Mesenchymal stem cell (in vitro differentiated cells and primary cell): Measurements from ENCODE around the gene PYDC2.

ENCODE experiments used
- DNase-seq: peaks from one replicate; pipeline ENCODE4 v3.0.0-alpha.2; 2013
- H2AFZ ChIP-seq: one replicate; pipeline ENCODE4 v1.6.1; 2013; ENCODE audit warnings: low read depth, mild to moderate bottlenecking, control low read depth, inconsistent platforms, low read length, moderate library complexity
- H2AK5ac ChIP-seq: 2 replicates; pipeline ENCODE4 v1.6.1; 2013; ENCODE audit warnings: low read length, moderate library complexity, mild to moderate bottlenecking, inconsistent platforms; ENCODE audit not compliant: severe bottlenecking
- H2BK120ac ChIP-seq: one replicate; pipeline ENCODE4 v1.6.1; 2013; ENCODE audit warnings: low read depth, mild to moderate bottlenecking, inconsistent platforms, low read length, moderate library complexity
- H2BK12ac ChIP-seq, 2 experiments: one replicate each; pipeline ENCODE4 v1.6.1; 2013; ENCODE audit warnings: inconsistent platforms in 2 of 2, low read length in 2 of 2, mild to moderate bottlenecking in 2 of 2, moderate library complexity in 2 of 2, control low read depth in 1 of 2
- H2BK15ac ChIP-seq: one replicate; pipeline ENCODE4 v1.6.1; 2013; ENCODE audit warnings: mild to moderate bottlenecking, low read depth, inconsistent platforms; ENCODE audit not compliant: poor library complexity, severe bottlenecking
- H2BK5ac ChIP-seq: 2 replicates; pipeline ENCODE4 v1.6.1; 2013; ENCODE audit warnings: low read depth, mild to moderate bottlenecking, low read length, control low read depth, inconsistent platforms; ENCODE audit not compliant: poor library complexity, severe bottlenecking
- H3K14ac ChIP-seq, 2 experiments: one replicate each; pipeline ENCODE4 v1.6.1; 2013; ENCODE audit warnings: inconsistent platforms in 2 of 2, low read length in 2 of 2, control low read depth in 1 of 2, mild to moderate bottlenecking in 1 of 2, moderate library complexity in 1 of 2
- H3K18ac ChIP-seq, 2 experiments: one replicate each; pipeline ENCODE4 v1.6.1; 2013; ENCODE audit warnings: inconsistent platforms in 2 of 2, low read length in 2 of 2, control low read depth in 1 of 2, low read depth in 1 of 2, mild to moderate bottlenecking in 1 of 2
- H3K23ac ChIP-seq, 2 experiments: one replicate each; pipeline ENCODE4 v1.6.1; 2013; ENCODE audit warnings: inconsistent platforms in 2 of 2, low read length in 2 of 2, mild to moderate bottlenecking in 2 of 2, moderate library complexity in 2 of 2, control low read depth in 1 of 2
- H3K27ac ChIP-seq: 2 replicates; pipeline ENCODE4 v1.5.1; 2013; ENCODE audit warnings: mild to moderate bottlenecking, moderate library complexity, low read length, control low read depth, inconsistent platforms; ENCODE audit not compliant: poor library complexity, severe bottlenecking
- H3K27me3 ChIP-seq, 2 experiments: 2 replicates each; pipeline versions ENCODE4 v1.6.1 to v1.7.0; 2013; ENCODE audit warnings: low read length in 2 of 2, mild to moderate bottlenecking in 2 of 2, moderate library complexity in 2 of 2, control low read depth in 1 of 2, inconsistent platforms in 1 of 2; ENCODE audit not compliant: control insufficient read depth in 1 of 2, insufficient read depth in 1 of 2
- H3K36me3 ChIP-seq, 2 experiments: 2 replicates each; pipeline versions ENCODE4 v1.6.1 to v1.7.0; 2013; ENCODE audit warnings: low read length in 2 of 2, control low read depth in 1 of 2, inconsistent platforms in 1 of 2, low read depth in 1 of 2, mild to moderate bottlenecking in 1 of 2; ENCODE audit not compliant: insufficient read depth in 2 of 2, control insufficient read depth in 1 of 2
- H3K4ac ChIP-seq, 2 experiments: one replicate each; pipeline ENCODE4 v1.6.1; 2013; ENCODE audit warnings: inconsistent platforms in 2 of 2, low read length in 2 of 2, mild to moderate bottlenecking in 2 of 2, moderate library complexity in 2 of 2, control low read depth in 1 of 2, low read depth in 1 of 2
- H3K4me1 ChIP-seq: 2 replicates; pipeline ENCODE4 v1.6.1; 2013; ENCODE audit warnings: low read depth, low read length, control low read depth; ENCODE audit not compliant: control insufficient read depth, insufficient read depth
- H3K4me2 ChIP-seq: 2 replicates; pipeline ENCODE4 v1.6.1; 2013; ENCODE audit warnings: low read length, mild to moderate bottlenecking, inconsistent platforms; ENCODE audit not compliant: poor library complexity, severe bottlenecking
- H3K4me3 ChIP-seq, 2 experiments: 2 replicates each; pipeline versions ENCODE4 v1.5.1 to v1.7.0; 2013; ENCODE audit warnings: low read length in 2 of 2, mild to moderate bottlenecking in 2 of 2, control low read depth in 1 of 2, low read depth in 1 of 2; ENCODE audit not compliant: insufficient read depth in 1 of 2
- H3K79me1 ChIP-seq: replicated peaks from 2 replicates; pipeline ENCODE4 v1.6.1; 2013; ENCODE audit warnings: mild to moderate bottlenecking, control low read depth, low read length, inconsistent platforms; ENCODE audit not compliant: poor library complexity, severe bottlenecking
- H3K9ac ChIP-seq: 2 replicates; pipeline ENCODE4 v1.7.0; 2013; ENCODE audit warnings: mild to moderate bottlenecking, low read length, moderate library complexity
- H3K9me3 ChIP-seq: 2 replicates; pipeline ENCODE4 v1.7.0; 2013; ENCODE audit warnings: mild to moderate bottlenecking, low read length; ENCODE audit not compliant: control insufficient read depth
- H4K8ac ChIP-seq: one replicate; pipeline ENCODE4 v1.6.1; 2013; ENCODE audit warnings: inconsistent platforms, mild to moderate bottlenecking, low read length, moderate library complexity
- H4K91ac ChIP-seq: one replicate; pipeline ENCODE4 v1.6.1; 2013; ENCODE audit warnings: mild to moderate bottlenecking, low read length, inconsistent platforms
- WGBS: methylation state at CpG from one replicate; pipeline ENCODE4 v1.1.7; 2013; ENCODE audit warnings: mixed read lengths; 5-methylcytosine and 5-hydroxymethylcytosine counted together

Gene PYDC2

GRCh38 chr3:191425322-191425734 lies 35.6 kb upstream of the PYDC2 start:
- no peak for DNase-seq
- no peak overlapping the region for H3K27ac ChIP-seq
- WGBS, result 94% methylated on average over 11 of the region's 11 CpGs
- no peak overlapping the region for H2AK5ac ChIP-seq
- H3K23ac ChIP-seq, result no peak overlapping the region
- H2AFZ ChIP-seq, result no peak overlapping the region
- no peak overlapping the region for H3K4me2 ChIP-seq
- H3K9me3 ChIP-seq, result no peaks in the 10 kb centered on the region
- no peak overlapping the region for H3K14ac ChIP-seq
- no peak overlapping the region for H3K4me3 ChIP-seq
- no peaks in the 10 kb centered on the region for H3K79me1 ChIP-seq
- no peaks in the 10 kb centered on the region for H3K4me1 ChIP-seq
- no peaks in the 10 kb centered on the region for H3K36me3 ChIP-seq
- no peak overlapping the region for H3K4ac ChIP-seq
- H2BK12ac ChIP-seq, result no peak overlapping the region
- H2BK15ac ChIP-seq, result no peak overlapping the region
- H3K27me3 ChIP-seq, result no peaks in the 10 kb centered on the region
- no peak overlapping the region for H3K9ac ChIP-seq
- H4K8ac ChIP-seq, result no peak overlapping the region
- no peak overlapping the region for H2BK120ac ChIP-seq
- H4K91ac ChIP-seq, result no peak overlapping the region
- no peak overlapping the region for H3K18ac ChIP-seq
- H2BK5ac ChIP-seq, result no peak overlapping the region

GRCh38 chr3:191426311-191426710 lies 34.7 kb upstream of the PYDC2 start:
- no CpG with 5 or more reads among the region's 1 CpG for WGBS
- H3K4me1 ChIP-seq, result no peaks in the 10 kb centered on the region

GRCh38 chr3:191428177-191428576 lies 32.8 kb upstream of the PYDC2 start:
- H3K23ac ChIP-seq, result no peak overlapping the region
- no peak overlapping the region for H3K4me3 ChIP-seq
- H3K9ac ChIP-seq, result no peak overlapping the region
- H2AFZ ChIP-seq, result no peak overlapping the region
- H3K9me3 ChIP-seq, result no peaks in the 10 kb centered on the region
- no peak overlapping the region for H2BK5ac ChIP-seq
- H4K91ac ChIP-seq, result no peak overlapping the region
- no peak overlapping the region for H2BK120ac ChIP-seq
- H3K79me1 ChIP-seq, result no peaks in the 10 kb centered on the region
- DNase-seq, result no peak
- no peaks in the 10 kb centered on the region for H3K4me1 ChIP-seq
- H3K27me3 ChIP-seq, result no peaks in the 10 kb centered on the region
- no peak overlapping the region for H3K18ac ChIP-seq
- H2AK5ac ChIP-seq, result no peak overlapping the region
- no peak overlapping the region for H4K8ac ChIP-seq
- no peaks in the 10 kb centered on the region for H3K36me3 ChIP-seq
- no CpG with 5 or more reads among the region's 1 CpG for WGBS
- no peak overlapping the region for H3K4ac ChIP-seq
- no peak overlapping the region for H3K27ac ChIP-seq
- H3K4me2 ChIP-seq, result no peak overlapping the region
- no peak overlapping the region for H2BK15ac ChIP-seq
- H2BK12ac ChIP-seq, result no peak overlapping the region
- H3K14ac ChIP-seq, result no peak overlapping the region

More at GRCh38 chr3:191426311-191426710, 34.7 kb upstream of the PYDC2 start:
- Histone ChIP-seq H3K14ac (no peak overlapping the region), H3K4me3 (no peak overlapping the region), H3K79me1 (no peaks in the 10 kb centered on the region), H2AK5ac (no peak overlapping the region), H3K18ac (no peak overlapping the region), H3K27me3 (no peaks in the 10 kb centered on the region), H2AFZ (no peak overlapping the region), H3K9ac (no peak overlapping the region), H3K23ac (no peak overlapping the region), H3K4me2 (no peak overlapping the region), H2BK120ac (no peak overlapping the region), H3K36me3 (no peaks in the 10 kb centered on the region), H2BK12ac (no peak overlapping the region), H3K27ac (no peak overlapping the region), H4K8ac (no peak overlapping the region), H2BK5ac (no peak overlapping the region), H3K9me3 (no peaks in the 10 kb centered on the region), H3K4ac (no peak overlapping the region), H4K91ac (no peak overlapping the region), H2BK15ac (no peak overlapping the region)
- DNase-seq, result no peak

- WGBS, result 80% methylated on average over 4 of the region's 4 CpGs
- Histone ChIP-seq H3K4me2 (no peak overlapping the region), H3K27ac (no peak overlapping the region), H3K23ac (no peak overlapping the region), H3K79me1 (no peaks in the 10 kb centered on the region), H3K4me3 (no peak overlapping the region), H3K14ac (no peak overlapping the region), H3K9ac (no peak overlapping the region), H2BK15ac (no peak overlapping the region), H2AK5ac (no peak overlapping the region), H2BK5ac (no peak overlapping the region), H3K4ac (no peak overlapping the region), H3K4me1 (no peaks in the 10 kb centered on the region), H2AFZ (no peak overlapping the region), H3K18ac (no peak overlapping the region), H4K91ac (no peak overlapping the region), H4K8ac (no peak overlapping the region), H3K27me3 (no peaks in the 10 kb centered on the region), H3K36me3 (no peaks in the 10 kb centered on the region), H3K9me3 (no peaks in the 10 kb centered on the region), H2BK12ac (no peak overlapping the region), H2BK120ac (no peak overlapping the region)
- DNase-seq, result no peak
These were observed 30.9 kb upstream of the PYDC2 start for GRCh38 chr3:191430103-191430502.
